ENCODE data around the gene KCTD20. TPM values are rescaled to one million over a fixed set of nuclear protein-coding genes. Genes with fewer than 3 reads are reported as not detected.

Gene KCTD20
- 68.5 TPM for total RNA-seq

GRCh38 chr6:36442671-36443470 is at the start of gene KCTD20, which contains the start of gene PXT1:
KCTD20 (plus strand) TSS chr6:36443000; CDS start chr6:36470098, 27,098 bp downstream.
PXT1 (minus strand) TSS chr6:36442854; CDS start chr6:36426082, 16,772 bp downstream.

Small RNAs within 50 kb of the gene (small RNA-seq; reads per million reads assigned to genes)
- not detected for gene RN7SL502P (ENCODE audit: low replicate concordance)

Other genes starting within 250 kb of the KCTD20 start
- 48.8 TPM for gene BRPF3, start 246.3 kb upstream of the KCTD20 start, total RNA-seq
- gene PNPLA1, start 172.9 kb upstream of the KCTD20 start, total RNA-seq = not detected
- gene BNIP5, start 106.1 kb upstream of the KCTD20 start, total RNA-seq = not detected
- not detected for gene ETV7, start 55.3 kb upstream of the KCTD20 start, total RNA-seq
- gene PXT1, start 146 bp upstream of the KCTD20 start, total RNA-seq = not detected
- 22.8 TPM for gene STK38, start 104.5 kb downstream of the KCTD20 start, total RNA-seq
- gene SRSF3, start 151.4 kb downstream of the KCTD20 start, total RNA-seq = 255 TPM
- gene CDKN1A, start 235.7 kb downstream of the KCTD20 start, total RNA-seq = 1.3 TPM